Measurements from ENCODE around the gene RUVBL1. TPM values are rescaled to one million over a fixed set of nuclear protein-coding genes. Genes with fewer than 3 reads are reported as not detected.

RUVBL1 gene
- total and polyA plus RNA-seq, 2 of the 4 experiments (the other 2 are of a cell fraction), result 68.7 to 83.3 TPM

DNA sequence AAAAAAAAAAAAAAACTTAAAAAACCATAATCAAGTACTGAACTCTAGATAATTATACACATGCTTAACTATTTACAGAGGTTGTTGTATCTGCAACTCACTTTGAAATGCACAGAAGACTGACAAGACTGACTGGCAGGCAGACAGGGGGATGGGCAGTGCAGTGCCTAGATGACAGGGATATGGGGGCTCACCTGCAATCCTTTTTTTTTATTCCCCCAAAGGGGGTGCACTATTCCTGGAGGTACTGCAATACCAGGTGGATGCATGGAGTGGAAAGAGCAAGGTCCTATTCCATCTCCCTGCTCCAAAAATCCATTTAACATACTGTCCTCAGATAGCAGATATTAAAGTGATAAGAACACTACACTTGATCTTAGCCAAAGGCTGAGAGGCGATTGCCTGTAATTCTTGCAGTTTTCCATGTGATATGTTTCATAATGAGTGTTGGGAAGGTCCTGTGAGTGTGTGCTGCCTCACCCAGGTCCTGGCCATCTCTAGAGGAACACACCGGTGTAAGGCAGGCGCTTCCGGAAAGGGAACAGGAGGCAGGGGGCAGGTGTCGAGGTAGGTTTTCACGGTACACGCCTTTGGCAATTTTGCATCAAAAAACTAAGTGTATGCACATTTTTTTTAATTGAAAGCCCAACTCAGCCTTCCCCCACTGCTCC lies 48.6 kb downstream of the RUVBL1 start:
- no peak overlapping the region for H2AK9ac ChIP-seq (replicated peaks; ENCODE audit: low read depth, low read length, poor library complexity)
- H2BK15ac ChIP-seq (ENCODE audit: low read depth, low read length), result no peak overlapping the region
- peaks cover 60% of the 10 kb centered on the region for H4K20me1 ChIP-seq (ENCODE audit: insufficient read depth, low read length)
- peak overlapping the region; percentile 59 for H3K4me2 ChIP-seq (ENCODE audit: low read depth, low read length)
- peak overlapping the region; percentile 44 for H3K4ac ChIP-seq (ENCODE audit: low read depth, low read length)
- dilution Hi-C loops (cut with HindIII; ENCODE audit: low sequenced_read_pairs, unreplicated experiment), result no loop called here
- peak overlapping the region; percentile 6 for H2BK5ac ChIP-seq (ENCODE audit: low read depth, low read length, poor library complexity, severe bottlenecking)
- H2AK5ac ChIP-seq (ENCODE audit: low read depth, low read length), result peak overlapping the region; percentile 3; the same call in 1 of the 2 replicates
- H2BK20ac ChIP-seq (ENCODE audit: low read depth, low read length), result no peak overlapping the region
- no CpG with 5 or more reads among the region's 7 CpGs for WGBS, 2 experiments (ENCODE audit: extremely low coverage in 2 of 2, insufficient read length in 1 of 2)
- peak overlapping the region; percentile 41 to 52; a peak in 2 of 4 replicates for H4K8ac ChIP-seq (ENCODE audit: low read depth in 2 of 2, low read length in 2 of 2)
- H3K23ac ChIP-seq (ENCODE audit: low read depth, low read length), result no peak overlapping the region
- peak overlapping the region; percentile 17; the same call in 1 of the 2 replicates for H3K4me3 ChIP-seq (ENCODE audit: insufficient read depth, low read depth, low read length)
- H3K14ac ChIP-seq (replicated peaks; ENCODE audit: low read depth, low read length), result no peak overlapping the region
- H3K56ac ChIP-seq (ENCODE audit: extremely low read depth, insufficient read depth, low read length), result no peak overlapping the region
- in situ Hi-C loops (cut with MboI; ENCODE audit: low sequenced_read_pairs), result loop anchor here (10.0 kb wide), 1 partner anchor 50 kb away; the partner anchor contains the start of gene RUVBL1
- ATAC-seq (ENCODE audit: low read depth) (peak; percentile 0; the same call in 1 of the 2 replicates), DNase-seq (no peak)
- H3K27me3 ChIP-seq (ENCODE audit: control insufficient read depth, insufficient read depth, low read length), result no peaks in the 10 kb centered on the region
- CTCF ChIA-PET, result interaction anchor here (0.6 kb wide), 1 partner anchor 1666 kb away, joined by 5 read pairs; no protein-coding TSS in a partner anchor
- H3K36me3 ChIP-seq (ENCODE audit: control insufficient read depth, insufficient read depth, low read length), result peaks cover 34% of the 10 kb centered on the region
- POLR2A ChIA-PET (ENCODE audit: unreplicated experiment), result no interaction called here
- no TSS peak for BruUV-seq (replicated peaks)
- no peaks in the 10 kb centered on the region for H3K9me3 ChIP-seq (ENCODE audit: control insufficient read depth, insufficient read depth, low read length)
- H3K18ac ChIP-seq (ENCODE audit: low read depth, low read length), result peak overlapping the region; percentile 5; the same call in 1 of the 2 replicates
- intact Hi-C loops (cut with micrococcal nuclease), result loop anchor here (5.0 to 10.0 kb wide), 3 partner anchors 60 to 507 kb away; no protein-coding TSS in a partner anchor
- H3K27ac ChIP-seq (ENCODE audit: insufficient read depth, low read length), result peak overlapping the region; percentile 2; the same call in 1 of the 2 replicates
- H3K9me1 ChIP-seq (ENCODE audit: insufficient read depth, low read length), result peaks cover 10% of the 10 kb centered on the region
- no peak overlapping the region for H4K91ac ChIP-seq (ENCODE audit: insufficient read depth, low read depth, low read length)
- H4K5ac ChIP-seq (ENCODE audit: low read depth, low read length), result peak overlapping the region; percentile 38; the same call in 1 of the 2 replicates
- peak overlapping the region; percentile 48 for H2AFZ ChIP-seq (replicated peaks; ENCODE audit: low read length, poor library complexity)
- no peak overlapping the region; the same call in 1 of the 2 replicates for H3K9ac ChIP-seq (ENCODE audit: low read depth, low read length)
- peaks cover 24% of the 10 kb centered on the region for H3K4me1 ChIP-seq (ENCODE audit: control insufficient read depth, insufficient read depth, low read length)
- no peak overlapping the region for H2BK120ac ChIP-seq (ENCODE audit: low read depth, low read length)
- H3K79me1 ChIP-seq (ENCODE audit: low read depth in 1 of 2, low read length in 2 of 2), result peaks cover 16 to 66% of the 10 kb centered on the region in 2 experiments; a peak in 3 of 4 replicates
- TF ChIP-seq MXI1 (IDR thresholded peaks at IDR 0.05; ENCODE audit: borderline replicate concordance, low read depth, low read length), result no peak
- no peak for TF ChIP-seq CHD1 (IDR thresholded peaks at IDR 0.05; ENCODE audit: low read depth, low read length)
- TF ChIP-seq NFE2L2 (IDR thresholded peaks at IDR 0.05; ENCODE audit: low read depth, low read length), result no peak
- no peak for TF ChIP-seq CEBPB (IDR thresholded peaks at IDR 0.05; ENCODE audit: low read depth, low read length)
- no peak for TF ChIP-seq BHLHE40 (IDR thresholded peaks at IDR 0.05; ENCODE audit: low read depth, low read length)
- no peak for TF ChIP-seq POLR2A (IDR thresholded peaks at IDR 0.05; ENCODE audit: low read depth, low read length)
- no peak for TF ChIP-seq MAFK (IDR thresholded peaks at IDR 0.05; ENCODE audit: low read depth, low read length)
- no peak for TF ChIP-seq RFX5 (IDR thresholded peaks at IDR 0.05; ENCODE audit: low read depth, low read length)
- TF ChIP-seq, protein P1, sequence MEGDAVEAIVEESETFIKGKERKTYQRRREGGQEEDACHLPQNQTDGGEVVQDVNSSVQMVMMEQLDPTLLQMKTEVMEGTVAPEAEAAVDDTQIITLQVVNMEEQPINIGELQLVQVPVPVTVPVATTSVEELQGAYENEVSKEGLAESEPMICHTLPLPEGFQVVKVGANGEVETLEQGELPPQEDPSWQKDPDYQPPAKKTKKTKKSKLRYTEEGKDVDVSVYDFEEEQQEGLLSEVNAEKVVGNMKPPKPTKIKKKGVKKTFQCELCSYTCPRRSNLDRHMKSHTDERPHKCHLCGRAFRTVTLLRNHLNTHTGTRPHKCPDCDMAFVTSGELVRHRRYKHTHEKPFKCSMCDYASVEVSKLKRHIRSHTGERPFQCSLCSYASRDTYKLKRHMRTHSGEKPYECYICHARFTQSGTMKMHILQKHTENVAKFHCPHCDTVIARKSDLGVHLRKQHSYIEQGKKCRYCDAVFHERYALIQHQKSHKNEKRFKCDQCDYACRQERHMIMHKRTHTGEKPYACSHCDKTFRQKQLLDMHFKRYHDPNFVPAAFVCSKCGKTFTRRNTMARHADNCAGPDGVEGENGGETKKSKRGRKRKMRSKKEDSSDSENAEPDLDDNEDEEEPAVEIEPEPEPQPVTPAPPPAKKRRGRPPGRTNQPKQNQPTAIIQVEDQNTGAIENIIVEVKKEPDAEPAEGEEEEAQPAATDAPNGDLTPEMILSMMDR (conservative IDR thresholded peaks at IDR 0.05; ENCODE audit: low read depth, low read length), result no peak
- no peak for TF ChIP-seq RCOR1 (IDR thresholded peaks at IDR 0.05; ENCODE audit: insufficient replicate concordance, low read length)
- TF ChIP-seq, protein P2, sequence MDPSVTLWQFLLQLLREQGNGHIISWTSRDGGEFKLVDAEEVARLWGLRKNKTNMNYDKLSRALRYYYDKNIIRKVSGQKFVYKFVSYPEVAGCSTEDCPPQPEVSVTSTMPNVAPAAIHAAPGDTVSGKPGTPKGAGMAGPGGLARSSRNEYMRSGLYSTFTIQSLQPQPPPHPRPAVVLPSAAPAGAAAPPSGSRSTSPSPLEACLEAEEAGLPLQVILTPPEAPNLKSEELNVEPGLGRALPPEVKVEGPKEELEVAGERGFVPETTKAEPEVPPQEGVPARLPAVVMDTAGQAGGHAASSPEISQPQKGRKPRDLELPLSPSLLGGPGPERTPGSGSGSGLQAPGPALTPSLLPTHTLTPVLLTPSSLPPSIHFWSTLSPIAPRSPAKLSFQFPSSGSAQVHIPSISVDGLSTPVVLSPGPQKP (IDR thresholded peaks at IDR 0.05; ENCODE audit: borderline replicate concordance, low read depth, low read length), result no peak
- TF ChIP-seq, protein P3, sequence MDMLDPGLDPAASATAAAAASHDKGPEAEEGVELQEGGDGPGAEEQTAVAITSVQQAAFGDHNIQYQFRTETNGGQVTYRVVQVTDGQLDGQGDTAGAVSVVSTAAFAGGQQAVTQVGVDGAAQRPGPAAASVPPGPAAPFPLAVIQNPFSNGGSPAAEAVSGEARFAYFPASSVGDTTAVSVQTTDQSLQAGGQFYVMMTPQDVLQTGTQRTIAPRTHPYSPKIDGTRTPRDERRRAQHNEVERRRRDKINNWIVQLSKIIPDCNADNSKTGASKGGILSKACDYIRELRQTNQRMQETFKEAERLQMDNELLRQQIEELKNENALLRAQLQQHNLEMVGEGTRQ (IDR thresholded peaks at IDR 0.05; ENCODE audit: low read depth, low read length), result no peak
- no peak for TF ChIP-seq RAD21 (IDR thresholded peaks at IDR 0.05; ENCODE audit: low read length)
- no peak for TF ChIP-seq MAZ (IDR thresholded peaks at IDR 0.05; ENCODE audit: borderline replicate concordance, low read depth, low read length)

Data from IMR-90 (cell line).